ENCODE data around the gene COL5A1.

The COL5A1 gene

DNA sequence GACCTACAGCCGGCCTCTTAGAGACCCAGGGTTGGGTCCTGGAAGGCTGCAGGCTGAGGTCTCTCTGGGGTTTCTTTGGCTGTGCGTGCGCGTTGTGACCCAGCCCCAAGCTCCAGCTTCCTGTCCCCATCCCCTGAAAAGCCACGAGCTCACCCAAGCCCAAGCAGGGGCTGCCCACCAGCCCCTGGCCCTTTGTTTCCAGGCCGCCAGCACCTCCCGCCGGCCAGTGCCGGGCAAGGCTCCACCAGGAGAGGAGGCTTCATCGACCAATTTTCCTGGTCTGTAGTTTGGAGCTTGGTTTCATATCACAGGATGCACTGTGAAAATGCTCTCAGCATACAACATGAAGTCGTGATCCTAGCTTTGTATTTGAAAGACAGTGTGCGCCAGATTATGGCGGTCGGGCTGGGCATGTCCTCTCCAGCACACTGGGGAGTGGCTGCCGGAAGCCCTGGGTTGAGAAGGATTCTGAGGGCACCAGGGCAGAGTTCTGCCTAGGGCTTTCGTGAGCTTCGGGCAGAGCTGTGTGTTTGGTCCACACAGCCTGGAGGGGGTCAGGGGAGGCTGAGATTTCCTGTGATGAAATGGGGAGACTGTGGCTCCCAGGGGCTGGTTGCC is 78.6 kb downstream of the COL5A1 start:
- no peak for TF ChIP-seq ZBTB7A (IDR thresholded peaks at IDR 0.05; ENCODE audit: low read depth)
- TF ChIP-seq EP300 (IDR thresholded peaks at IDR 0.05; ENCODE audit: borderline replicate concordance) = no peak
- TF ChIP-seq TCF12 (IDR thresholded peaks at IDR 0.05; ENCODE audit: low read depth) = no peak
- TF ChIP-seq NFIC (IDR thresholded peaks at IDR 0.05) = no peak
- no peak for TF ChIP-seq TAF1 (IDR thresholded peaks at IDR 0.05; ENCODE audit: low read depth)
- TF ChIP-seq, protein P1, sequence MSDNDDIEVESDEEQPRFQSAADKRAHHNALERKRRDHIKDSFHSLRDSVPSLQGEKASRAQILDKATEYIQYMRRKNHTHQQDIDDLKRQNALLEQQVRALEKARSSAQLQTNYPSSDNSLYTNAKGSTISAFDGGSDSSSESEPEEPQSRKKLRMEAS (IDR thresholded peaks at IDR 0.05) = no peak
- TF ChIP-seq CEBPB (IDR thresholded peaks at IDR 0.05) = no peak
- TF ChIP-seq, protein P2, sequence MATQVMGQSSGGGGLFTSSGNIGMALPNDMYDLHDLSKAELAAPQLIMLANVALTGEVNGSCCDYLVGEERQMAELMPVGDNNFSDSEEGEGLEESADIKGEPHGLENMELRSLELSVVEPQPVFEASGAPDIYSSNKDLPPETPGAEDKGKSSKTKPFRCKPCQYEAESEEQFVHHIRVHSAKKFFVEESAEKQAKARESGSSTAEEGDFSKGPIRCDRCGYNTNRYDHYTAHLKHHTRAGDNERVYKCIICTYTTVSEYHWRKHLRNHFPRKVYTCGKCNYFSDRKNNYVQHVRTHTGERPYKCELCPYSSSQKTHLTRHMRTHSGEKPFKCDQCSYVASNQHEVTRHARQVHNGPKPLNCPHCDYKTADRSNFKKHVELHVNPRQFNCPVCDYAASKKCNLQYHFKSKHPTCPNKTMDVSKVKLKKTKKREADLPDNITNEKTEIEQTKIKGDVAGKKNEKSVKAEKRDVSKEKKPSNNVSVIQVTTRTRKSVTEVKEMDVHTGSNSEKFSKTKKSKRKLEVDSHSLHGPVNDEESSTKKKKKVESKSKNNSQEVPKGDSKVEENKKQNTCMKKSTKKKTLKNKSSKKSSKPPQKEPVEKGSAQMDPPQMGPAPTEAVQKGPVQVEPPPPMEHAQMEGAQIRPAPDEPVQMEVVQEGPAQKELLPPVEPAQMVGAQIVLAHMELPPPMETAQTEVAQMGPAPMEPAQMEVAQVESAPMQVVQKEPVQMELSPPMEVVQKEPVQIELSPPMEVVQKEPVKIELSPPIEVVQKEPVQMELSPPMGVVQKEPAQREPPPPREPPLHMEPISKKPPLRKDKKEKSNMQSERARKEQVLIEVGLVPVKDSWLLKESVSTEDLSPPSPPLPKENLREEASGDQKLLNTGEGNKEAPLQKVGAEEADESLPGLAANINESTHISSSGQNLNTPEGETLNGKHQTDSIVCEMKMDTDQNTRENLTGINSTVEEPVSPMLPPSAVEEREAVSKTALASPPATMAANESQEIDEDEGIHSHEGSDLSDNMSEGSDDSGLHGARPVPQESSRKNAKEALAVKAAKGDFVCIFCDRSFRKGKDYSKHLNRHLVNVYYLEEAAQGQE (IDR thresholded peaks at IDR 0.05; ENCODE audit: low read depth) = no peak
- no peak for TF ChIP-seq YY1 (IDR thresholded peaks at IDR 0.05; ENCODE audit: low read depth)
- no peak for TF ChIP-seq TEAD4 (IDR thresholded peaks at IDR 0.05)
- TF ChIP-seq, protein P3, sequence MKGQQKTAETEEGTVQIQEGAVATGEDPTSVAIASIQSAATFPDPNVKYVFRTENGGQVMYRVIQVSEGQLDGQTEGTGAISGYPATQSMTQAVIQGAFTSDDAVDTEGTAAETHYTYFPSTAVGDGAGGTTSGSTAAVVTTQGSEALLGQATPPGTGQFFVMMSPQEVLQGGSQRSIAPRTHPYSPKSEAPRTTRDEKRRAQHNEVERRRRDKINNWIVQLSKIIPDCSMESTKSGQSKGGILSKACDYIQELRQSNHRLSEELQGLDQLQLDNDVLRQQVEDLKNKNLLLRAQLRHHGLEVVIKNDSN (IDR thresholded peaks at IDR 0.05) = no peak
- no peak for TF ChIP-seq CREB1 (IDR thresholded peaks at IDR 0.05; ENCODE audit: low read depth)
- TF ChIP-seq FOXM1 (IDR thresholded peaks at IDR 0.05; ENCODE audit: borderline replicate concordance, low read depth) = no peak
- TF ChIP-seq EGR1 (IDR thresholded peaks at IDR 0.05) = no peak

DNA sequence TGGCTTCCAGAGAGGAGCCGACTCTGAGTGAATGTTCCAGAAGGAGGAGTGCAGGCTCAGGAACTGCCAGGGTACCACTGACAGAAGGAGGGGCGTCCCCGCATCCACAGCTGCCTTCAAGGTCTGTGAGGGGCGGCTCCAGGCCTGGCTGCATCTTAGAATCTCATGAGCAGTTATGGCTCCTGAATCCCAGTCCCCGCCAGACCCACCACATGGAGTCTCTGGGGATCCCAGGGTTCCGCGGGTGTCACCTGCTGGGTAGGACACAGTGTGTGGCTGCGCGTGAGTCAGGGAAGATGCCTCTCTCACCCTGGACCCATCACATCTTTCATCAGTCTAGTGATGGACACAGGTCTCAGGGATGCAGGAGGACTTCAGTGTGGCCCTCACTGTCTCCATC is 79.2 kb downstream of the COL5A1 start:
- TF ChIP-seq, protein P2 (IDR thresholded peaks at IDR 0.05; ENCODE audit: low read depth) = no peak
- no peak for TF ChIP-seq TAF1 (IDR thresholded peaks at IDR 0.05; ENCODE audit: low read depth)
- TF ChIP-seq YY1 (IDR thresholded peaks at IDR 0.05; ENCODE audit: low read depth) = no peak

DNA sequence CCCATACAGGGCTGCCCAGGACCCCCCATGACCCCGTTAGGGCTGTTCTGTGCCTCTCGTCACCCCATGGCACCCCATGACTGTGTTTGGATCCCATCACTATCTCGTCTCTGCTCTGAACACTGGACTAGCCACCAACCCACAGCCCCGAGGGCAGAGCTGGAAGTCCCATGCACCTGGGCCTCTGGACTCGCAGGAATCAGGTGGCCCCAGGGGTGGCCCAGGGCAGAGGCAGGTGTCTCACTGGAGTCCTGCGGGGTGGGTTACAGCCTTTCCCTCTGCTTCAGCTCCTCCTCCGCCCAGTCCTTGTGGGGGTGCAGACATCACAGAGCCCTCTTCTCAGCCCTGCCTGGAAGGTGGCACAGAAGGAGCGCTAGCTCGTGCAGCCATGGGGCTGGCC is 79.7 kb downstream of the COL5A1 start:
- no peak for TF ChIP-seq EGR1 (IDR thresholded peaks at IDR 0.05)
- TF ChIP-seq TAF1 (IDR thresholded peaks at IDR 0.05; ENCODE audit: low read depth) = no peak
- TF ChIP-seq ZBTB7A (IDR thresholded peaks at IDR 0.05; ENCODE audit: low read depth) = no peak
- TF ChIP-seq, protein P3 (IDR thresholded peaks at IDR 0.05) = no peak
- TF ChIP-seq YY1 (IDR thresholded peaks at IDR 0.05; ENCODE audit: low read depth) = no peak
- TF ChIP-seq CREB1 (IDR thresholded peaks at IDR 0.05; ENCODE audit: low read depth) = no peak
- TF ChIP-seq, protein P2 (IDR thresholded peaks at IDR 0.05; ENCODE audit: low read depth) = no peak
- no peak for TF ChIP-seq EP300 (IDR thresholded peaks at IDR 0.05; ENCODE audit: borderline replicate concordance)
- TF ChIP-seq RAD21 (IDR thresholded peaks at IDR 0.05; ENCODE audit: low read depth) = no peak
- TF ChIP-seq, protein P1 (IDR thresholded peaks at IDR 0.05) = no peak
- TF ChIP-seq CEBPB (IDR thresholded peaks at IDR 0.05) = no peak

DNA sequence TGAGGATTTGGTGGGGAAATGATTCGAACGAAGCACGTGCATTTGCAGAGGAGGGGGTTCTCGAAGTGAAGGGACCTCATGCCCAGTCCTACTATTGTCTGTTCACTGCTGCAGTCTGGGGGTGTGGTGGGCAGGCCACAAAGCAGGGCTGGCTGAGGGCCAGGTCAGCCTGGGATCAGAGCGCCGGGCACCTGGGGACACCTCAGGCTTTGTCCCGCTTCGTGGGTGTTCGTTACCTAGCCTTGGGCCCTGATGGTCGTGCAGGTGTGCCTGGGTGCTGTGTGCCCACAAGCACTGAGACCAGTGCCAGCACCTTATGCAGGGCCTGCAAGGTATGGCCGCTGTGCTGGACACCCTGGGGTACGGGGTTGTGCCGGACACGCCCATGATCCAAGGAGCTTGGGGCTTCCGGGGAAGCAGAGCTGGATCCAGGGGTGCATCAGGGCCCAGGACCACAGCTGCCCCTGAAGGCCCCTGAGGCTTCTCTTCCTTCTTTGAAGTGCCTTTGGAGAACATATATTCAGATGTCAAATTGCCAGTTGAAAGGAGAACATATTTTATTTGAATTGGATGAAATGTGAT is 80.6 kb downstream of the COL5A1 start:
- TF ChIP-seq, protein P3 (IDR thresholded peaks at IDR 0.05) = no peak
- TF ChIP-seq TAF1 (IDR thresholded peaks at IDR 0.05; ENCODE audit: low read depth) = no peak
- TF ChIP-seq RAD21 (IDR thresholded peaks at IDR 0.05; ENCODE audit: low read depth) = no peak
- no peak for TF ChIP-seq ZBTB7A (IDR thresholded peaks at IDR 0.05; ENCODE audit: low read depth)
- TF ChIP-seq EGR1 (IDR thresholded peaks at IDR 0.05) = no peak
- TF ChIP-seq, protein P1 (IDR thresholded peaks at IDR 0.05) = no peak
- TF ChIP-seq YY1 (IDR thresholded peaks at IDR 0.05; ENCODE audit: low read depth) = no peak
- TF ChIP-seq FOXM1 (IDR thresholded peaks at IDR 0.05; ENCODE audit: borderline replicate concordance, low read depth) = no peak
- TF ChIP-seq, protein P2 (IDR thresholded peaks at IDR 0.05; ENCODE audit: low read depth) = no peak
- TF ChIP-seq CREB1 (IDR thresholded peaks at IDR 0.05; ENCODE audit: low read depth) = no peak
- TF ChIP-seq NFIC (IDR thresholded peaks at IDR 0.05) = no peak
- TF ChIP-seq TEAD4 (IDR thresholded peaks at IDR 0.05) = no peak
- TF ChIP-seq EP300 (IDR thresholded peaks at IDR 0.05; ENCODE audit: borderline replicate concordance) = no peak
- TF ChIP-seq TCF12 (IDR thresholded peaks at IDR 0.05; ENCODE audit: low read depth) = no peak
- TF ChIP-seq CEBPB (IDR thresholded peaks at IDR 0.05) = no peak

All from Ishikawa (cell line).